K562 (cell line): ENCODE results near the gene ATPAF2. TPM values are rescaled to one million over a fixed set of nuclear protein-coding genes. Genes with fewer than 3 reads are reported as not detected.

Experiments
- ASH1L ChIP-seq: fragments of 450-650 bp; IDR thresholded peaks from 2 replicates; pipeline ENCODE4 v1.6.1; 2018; ENCODE audit warnings: borderline replicate concordance, mild to moderate bottlenecking, low read depth; ENCODE audit not compliant: partially characterized antibody
- CREM ChIP-seq: IDR thresholded peaks from 2 replicates; pipeline ENCODE4 v1.6.1; 2014; ENCODE audit warnings: antibody characterized with exemption, low read depth
- DIDO1 ChIP-seq: fragments of 450-650 bp; IDR thresholded peaks from 2 replicates; pipeline ENCODE4 v1.6.1; 2016; ENCODE audit warnings: low read depth, missing biosample characterization, missing genetic modification characterization
- ELK3 ChIP-seq: fragments of 450-650 bp; formaldehyde crosslinking; IDR thresholded peaks from 2 replicates; pipeline ENCODE4 v1.4.0; 2020; ENCODE audit warnings: mild to moderate bottlenecking
- HDAC2 ChIP-seq: fragments of 450-650 bp; IDR thresholded peaks from 2 replicates; pipeline ENCODE4 v1.6.1; 2016; ENCODE audit warnings: mild to moderate bottlenecking
- JUNB ChIP-seq: fragments of 450-650 bp; formaldehyde crosslinking; conservative IDR thresholded peaks from 2 replicates; pipeline ENCODE4 v1.4.0; 2020; ENCODE audit warnings: mild to moderate bottlenecking
- L3MBTL2 ChIP-seq: fragments of 450-650 bp; IDR thresholded peaks from 2 replicates; pipeline ENCODE4 v1.6.1; 2016; ENCODE audit warnings: mild to moderate bottlenecking, moderate library complexity
- MEF2A ChIP-seq: IDR thresholded peaks from 2 replicates; pipeline ENCODE4 v1.6.1; 2011; ENCODE audit warnings: low read depth, mild to moderate bottlenecking, low read length, moderate library complexity; ENCODE audit not compliant: control insufficient read depth
- NFIC ChIP-seq: fragments of 450-650 bp; IDR thresholded peaks from 2 replicates; pipeline ENCODE4 v1.6.1; 2017; ENCODE audit warnings: mild to moderate bottlenecking, inconsistent platforms
- NFRKB ChIP-seq: fragments of 450-650 bp; IDR thresholded peaks from 2 replicates; pipeline ENCODE4 v1.6.1; 2016; ENCODE audit warnings: low read depth
- PHF8 ChIP-seq: fragments of 200-600 bp; sonication (generic); IDR thresholded peaks from 2 replicates; pipeline ENCODE4 v1.6.1; 2012; ENCODE audit warnings: mixed run types, mild to moderate bottlenecking, inconsistent platforms, low read length, moderate library complexity, borderline replicate concordance
- RB1 ChIP-seq: fragments of 450-650 bp; IDR thresholded peaks from 2 replicates; pipeline ENCODE4 v1.6.1; 2017; ENCODE audit warnings: low read depth, mild to moderate bottlenecking
- SIN3B ChIP-seq: fragments of 450-650 bp; IDR thresholded peaks from 2 replicates; pipeline ENCODE4 v1.6.1; 2017; ENCODE audit warnings: low read depth, mild to moderate bottlenecking, moderate library complexity
- SNRNP70 ChIP-seq: fragments of 200-400 bp; formaldehyde crosslinking; optimal IDR thresholded peaks from 2 replicates; pipeline ENCODE3; 2017; ENCODE audit warnings: low read depth, low read length
- SP2 ChIP-seq: IDR thresholded peaks from 2 replicates; pipeline ENCODE4 v1.6.1; 2011; ENCODE audit warnings: mild to moderate bottlenecking, low read depth, low read length, moderate library complexity; ENCODE audit not compliant: poor library complexity, severe bottlenecking; ENCODE audit errors: extremely low read depth
- TBP ChIP-seq: optimal IDR thresholded peaks from 2 replicates; pipeline ENCODE3; 2011; ENCODE audit warnings: low read depth, low read length, improper control_type of control experiment
- TCF7L2 ChIP-seq: fragments of 150-350 bp; IDR thresholded peaks from 2 replicates; pipeline ENCODE4 v1.6.1; 2016; ENCODE audit warnings: low read depth, mild to moderate bottlenecking, low read length, moderate library complexity
- UBTF ChIP-seq, 2 experiments: IDR thresholded peaks; 2 replicates each; pipeline ENCODE4 v1.6.1; 2012; ENCODE audit warnings: improper control_type of control experiment in 2 of 2, low read depth in 2 of 2, low read length in 2 of 2, borderline replicate concordance in 1 of 2
- ZNF12 ChIP-seq: sonication (generic); formaldehyde crosslinking; IDR thresholded peaks from 2 replicates; pipeline ENCODE4 v1.4.0; 2020; ENCODE audit warnings: mild to moderate bottlenecking, missing genetic modification reagents
- ZNF644 ChIP-seq: fragments of 200-800 bp; sonication (Bioruptor generic); IDR thresholded peaks from 2 replicates; pipeline ENCODE4 v1.6.1; 2016; ENCODE audit warnings: low read depth, missing genetic modification characterization, missing compliant biosample characterization
- polyA plus RNA-seq, 8 experiments: library from polyadenylated mRNA; depleted of rRNA in 4 of 8; stranded (reverse) in 5 of 8; unstranded in 3 of 8; fragments of >200 nt; fragmentation: Nextera tagmentation in 2 of 8; fragmentation: Illumina TruSeq in 1 of 8; extraction: Ambion mirVana in 2 of 8; extraction: Trizol in 1 of 8; gene quantifications; 2 replicates each; pipeline versions ENCODE4 v1.2.1 to v1.2.3, GENCODE V29; 2011 to 2014; ENCODE audit warnings: inconsistent platforms in 1 of 8, missing spikeins in 1 of 8
- total RNA-seq, 7 experiments: library from RNA; depleted of rRNA in 6 of 7; stranded (reverse); fragments of >200 nt in 6 of 7; fragmentation: Illumina TruSeq in 2 of 7; extraction: Trizol in 2 of 7; gene quantifications; 2 replicates each; pipeline versions ENCODE4 v1.2.1 to v1.2.3, GENCODE V29; 2011 to 2021; ENCODE audit warnings: low replicate concordance in 1 of 7
- TF ChIP-seq, protein P1 (sequence below): sonication (generic); formaldehyde crosslinking; IDR thresholded peaks from 2 replicates; pipeline ENCODE4 v1.8.0; 2022; ENCODE audit warnings: mild to moderate bottlenecking, missing genetic modification reagents, borderline replicate concordance
- TF ChIP-seq, protein P2 (sequence below): fragments of 450-650 bp; formaldehyde crosslinking; IDR thresholded peaks from 2 replicates; pipeline ENCODE4 v1.4.0; 2020; ENCODE audit warnings: mild to moderate bottlenecking, moderate library complexity

Gene ATPAF2
- total and polyA plus RNA-seq, 9 of the 15 experiments (the other 6 are each of a cell fraction or from before 2014, with no cell fraction given) = 2.1 to 19.2 (median 11.3) TPM

DNA sequence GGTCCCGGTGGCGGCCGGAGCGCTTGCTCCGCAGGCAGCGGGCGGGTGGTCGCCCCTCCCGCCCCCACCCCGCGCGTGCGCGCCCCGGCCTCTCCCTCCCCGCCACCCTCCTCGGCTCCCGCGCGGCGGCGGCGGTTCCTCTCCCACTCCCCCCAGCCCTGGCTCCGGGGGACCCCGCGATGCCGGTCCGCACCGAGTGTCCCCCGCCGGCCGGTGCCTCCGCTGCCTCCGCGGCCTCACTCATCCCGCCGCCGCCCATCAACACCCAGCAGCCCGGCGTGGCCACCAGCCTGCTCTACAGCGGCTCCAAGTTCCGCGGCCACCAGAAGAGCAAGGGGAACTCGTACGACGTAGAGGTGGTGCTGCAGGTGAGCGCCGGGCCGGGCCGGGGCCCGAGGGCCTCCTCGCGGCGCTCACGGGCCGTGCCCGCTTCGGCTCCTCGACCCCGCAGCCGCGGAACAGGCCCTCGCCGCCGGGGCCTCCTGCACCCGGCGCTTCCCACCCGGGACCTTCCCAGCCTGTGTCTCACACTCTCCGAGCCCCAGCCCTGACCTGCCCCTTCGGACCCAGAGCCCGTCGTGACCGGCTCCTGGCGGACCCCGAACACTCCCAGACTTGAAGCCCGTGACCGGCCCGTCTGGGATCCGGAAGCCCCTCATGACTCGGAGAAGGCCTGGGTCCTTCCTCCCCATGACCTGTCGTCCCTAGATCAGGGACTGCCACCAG, 730 bp upstream of the ATPAF2 start (continued):
- TF ChIP-seq SIN3B (peak; percentile 23; the same call in 1 of the 2 replicates), NFIC (no peak), SNRNP70 (no peak), NFRKB (no peak), TCF7L2 (no peak), ZNF12 (CRISPR knock-in tag) (no peak), TBP (no peak), ELK3 (CRISPR knock-in tag) (no peak), SP2 (no peak), RB1 (peak; percentile 23; the same call in 1 of the 2 replicates), MEF2A (no peak), DIDO1 (tag) (no peak), ZNF644 (tag) (no peak), JUNB (CRISPR knock-in tag) (no peak), ASH1L (no peak), PHF8 (peak; percentile 34; the same call in 1 of the 2 replicates), CREM (no peak), L3MBTL2 (peak; percentile 16; the same call in 1 of the 2 replicates), UBTF (IDR thresholded peaks at IDR 0.05; ENCODE audit: borderline replicate concordance in 1 of 2, low read depth in 2 of 2, low read length in 2 of 2) (peak in 1 of 2 experiments; percentile 68; a peak in 1 of 4 replicates), HDAC2 (no peak)
- TF ChIP-seq, protein P1, sequence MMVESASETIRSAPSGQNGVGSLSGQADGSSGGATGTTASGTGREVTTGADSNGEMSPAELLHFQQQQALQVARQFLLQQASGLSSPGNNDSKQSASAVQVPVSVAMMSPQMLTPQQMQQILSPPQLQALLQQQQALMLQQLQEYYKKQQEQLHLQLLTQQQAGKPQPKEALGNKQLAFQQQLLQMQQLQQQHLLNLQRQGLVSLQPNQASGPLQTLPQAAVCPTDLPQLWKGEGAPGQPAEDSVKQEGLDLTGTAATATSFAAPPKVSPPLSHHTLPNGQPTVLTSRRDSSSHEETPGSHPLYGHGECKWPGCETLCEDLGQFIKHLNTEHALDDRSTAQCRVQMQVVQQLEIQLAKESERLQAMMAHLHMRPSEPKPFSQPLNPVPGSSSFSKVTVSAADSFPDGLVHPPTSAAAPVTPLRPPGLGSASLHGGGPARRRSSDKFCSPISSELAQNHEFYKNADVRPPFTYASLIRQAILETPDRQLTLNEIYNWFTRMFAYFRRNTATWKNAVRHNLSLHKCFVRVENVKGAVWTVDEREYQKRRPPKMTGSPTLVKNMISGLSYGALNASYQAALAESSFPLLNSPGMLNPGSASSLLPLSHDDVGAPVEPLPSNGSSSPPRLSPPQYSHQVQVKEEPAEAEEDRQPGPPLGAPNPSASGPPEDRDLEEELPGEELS (CRISPR knock-in tag) = no peak
- TF ChIP-seq, protein P2, sequence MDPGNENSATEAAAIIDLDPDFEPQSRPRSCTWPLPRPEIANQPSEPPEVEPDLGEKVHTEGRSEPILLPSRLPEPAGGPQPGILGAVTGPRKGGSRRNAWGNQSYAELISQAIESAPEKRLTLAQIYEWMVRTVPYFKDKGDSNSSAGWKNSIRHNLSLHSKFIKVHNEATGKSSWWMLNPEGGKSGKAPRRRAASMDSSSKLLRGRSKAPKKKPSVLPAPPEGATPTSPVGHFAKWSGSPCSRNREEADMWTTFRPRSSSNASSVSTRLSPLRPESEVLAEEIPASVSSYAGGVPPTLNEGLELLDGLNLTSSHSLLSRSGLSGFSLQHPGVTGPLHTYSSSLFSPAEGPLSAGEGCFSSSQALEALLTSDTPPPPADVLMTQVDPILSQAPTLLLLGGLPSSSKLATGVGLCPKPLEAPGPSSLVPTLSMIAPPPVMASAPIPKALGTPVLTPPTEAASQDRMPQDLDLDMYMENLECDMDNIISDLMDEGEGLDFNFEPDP (CRISPR knock-in tag) = no peak
